Body of pancreas (tissue), 4 donors: ENCODE results near the gene FCN1.

Experiments
- POLR2A ChIP-seq, 3 donors: fragments of 450-650 bp; IDR thresholded peaks; one replicate each; pipeline ENCODE4 v1.6.1; 2016; ENCODE audit warnings: antibody characterized with exemption in 3 of 3, mild to moderate bottlenecking in 2 of 3
- TF ChIP-seq, protein P1 (sequence below), 7 experiments: fragments of 450-650 bp in 4 of 7; fragments of 200-600 bp in 3 of 7; sonication (generic) in 3 of 7; IDR thresholded peaks; one replicate each; pipeline ENCODE4 v1.5.1; 2016 to 2019; ENCODE audit warnings: antibody characterized with exemption in 7 of 7

DNA sequence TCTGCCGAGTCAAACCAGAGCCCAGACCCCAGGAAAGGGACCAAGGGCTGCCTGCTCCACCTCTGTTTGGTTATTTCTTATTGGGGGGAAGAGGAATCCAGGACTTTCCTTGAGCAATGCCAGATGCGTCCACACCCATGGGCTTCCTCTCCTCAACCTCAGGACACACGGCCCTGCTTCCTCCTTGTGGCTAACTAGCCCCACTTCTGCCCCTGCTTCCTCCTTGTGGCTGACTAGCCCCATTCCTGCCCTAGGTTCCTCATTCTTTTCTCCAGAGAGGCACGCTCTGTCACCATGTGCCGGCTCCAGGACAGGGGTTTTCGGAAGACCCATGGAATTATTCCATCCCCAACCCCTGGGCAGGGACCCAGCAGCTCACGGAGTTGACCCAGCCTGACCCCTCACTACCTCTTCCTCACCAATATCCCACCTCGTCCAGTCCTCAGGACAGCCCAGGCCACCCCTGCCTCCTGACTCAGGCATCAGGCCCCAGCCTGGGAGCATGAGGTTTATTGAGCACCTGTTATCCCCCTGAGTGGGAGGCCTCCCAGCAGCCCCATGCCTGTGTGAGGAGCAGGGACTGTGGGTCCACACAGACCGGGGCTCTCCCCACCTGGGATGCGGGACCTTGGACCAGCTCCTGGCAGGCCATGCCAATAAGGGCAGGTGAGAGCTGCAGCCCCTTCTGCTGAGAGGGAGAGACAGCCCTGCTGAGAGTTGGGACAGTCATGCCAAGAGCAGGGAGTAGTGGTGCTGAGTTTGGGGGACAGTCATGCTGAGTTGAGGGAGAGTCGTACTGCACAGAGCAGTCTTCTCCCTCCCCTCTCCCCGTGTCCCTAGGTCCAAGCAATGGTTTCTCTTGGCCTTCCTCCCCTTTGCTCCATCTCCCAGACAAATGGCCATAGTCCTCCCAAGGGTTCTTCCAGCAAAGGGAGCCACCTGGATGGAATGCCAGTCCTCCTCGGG, 11.8 kb upstream of the FCN1 start:
- TF ChIP-seq, protein P1, sequence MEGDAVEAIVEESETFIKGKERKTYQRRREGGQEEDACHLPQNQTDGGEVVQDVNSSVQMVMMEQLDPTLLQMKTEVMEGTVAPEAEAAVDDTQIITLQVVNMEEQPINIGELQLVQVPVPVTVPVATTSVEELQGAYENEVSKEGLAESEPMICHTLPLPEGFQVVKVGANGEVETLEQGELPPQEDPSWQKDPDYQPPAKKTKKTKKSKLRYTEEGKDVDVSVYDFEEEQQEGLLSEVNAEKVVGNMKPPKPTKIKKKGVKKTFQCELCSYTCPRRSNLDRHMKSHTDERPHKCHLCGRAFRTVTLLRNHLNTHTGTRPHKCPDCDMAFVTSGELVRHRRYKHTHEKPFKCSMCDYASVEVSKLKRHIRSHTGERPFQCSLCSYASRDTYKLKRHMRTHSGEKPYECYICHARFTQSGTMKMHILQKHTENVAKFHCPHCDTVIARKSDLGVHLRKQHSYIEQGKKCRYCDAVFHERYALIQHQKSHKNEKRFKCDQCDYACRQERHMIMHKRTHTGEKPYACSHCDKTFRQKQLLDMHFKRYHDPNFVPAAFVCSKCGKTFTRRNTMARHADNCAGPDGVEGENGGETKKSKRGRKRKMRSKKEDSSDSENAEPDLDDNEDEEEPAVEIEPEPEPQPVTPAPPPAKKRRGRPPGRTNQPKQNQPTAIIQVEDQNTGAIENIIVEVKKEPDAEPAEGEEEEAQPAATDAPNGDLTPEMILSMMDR (IDR thresholded peaks at IDR 0.05) = no peak
- TF ChIP-seq POLR2A (IDR thresholded peaks at IDR 0.05) = no peak
